HUES64 (cell line): Measurements from ENCODE around the gene PODXL2.

ENCODE experiments used
- H3K27ac ChIP-seq: 2 replicates; pipeline ENCODE4 v1.7.0; 2013; ENCODE audit warnings: low read depth, low read length, inconsistent platforms
- H3K27me3 ChIP-seq: 2 replicates; pipeline ENCODE4 v1.6.1; 2013; ENCODE audit warnings: mild to moderate bottlenecking, low read length; ENCODE audit not compliant: insufficient read depth
- H3K36me3 ChIP-seq: 2 replicates; pipeline ENCODE4 v1.6.1; 2013; ENCODE audit warnings: mild to moderate bottlenecking, low read length; ENCODE audit not compliant: insufficient read depth
- H3K4me1 ChIP-seq: 2 replicates; pipeline ENCODE4 v1.6.1; 2013; ENCODE audit warnings: mild to moderate bottlenecking, low read length, moderate library complexity; ENCODE audit not compliant: insufficient read depth
- H3K4me3 ChIP-seq: 2 replicates; pipeline ENCODE4 v1.5.1; 2013; ENCODE audit warnings: mild to moderate bottlenecking, low read length, moderate library complexity
- H3K9ac ChIP-seq: 2 replicates; pipeline ENCODE4 v1.6.1; 2013; ENCODE audit warnings: mild to moderate bottlenecking, low read depth, low read length
- H3K9me3 ChIP-seq: 2 replicates; pipeline ENCODE4 v1.6.1; 2013; ENCODE audit warnings: low read depth, low read length; ENCODE audit not compliant: insufficient read depth
- WGBS: fragments of 150-250, 120-280 bp; methylation state at CpG from one replicate; pipeline ENCODE4 v1.1.7; 2013; ENCODE audit warnings: missing lambda C conversion rate; 5-methylcytosine and 5-hydroxymethylcytosine counted together

Gene PODXL2

DNA sequence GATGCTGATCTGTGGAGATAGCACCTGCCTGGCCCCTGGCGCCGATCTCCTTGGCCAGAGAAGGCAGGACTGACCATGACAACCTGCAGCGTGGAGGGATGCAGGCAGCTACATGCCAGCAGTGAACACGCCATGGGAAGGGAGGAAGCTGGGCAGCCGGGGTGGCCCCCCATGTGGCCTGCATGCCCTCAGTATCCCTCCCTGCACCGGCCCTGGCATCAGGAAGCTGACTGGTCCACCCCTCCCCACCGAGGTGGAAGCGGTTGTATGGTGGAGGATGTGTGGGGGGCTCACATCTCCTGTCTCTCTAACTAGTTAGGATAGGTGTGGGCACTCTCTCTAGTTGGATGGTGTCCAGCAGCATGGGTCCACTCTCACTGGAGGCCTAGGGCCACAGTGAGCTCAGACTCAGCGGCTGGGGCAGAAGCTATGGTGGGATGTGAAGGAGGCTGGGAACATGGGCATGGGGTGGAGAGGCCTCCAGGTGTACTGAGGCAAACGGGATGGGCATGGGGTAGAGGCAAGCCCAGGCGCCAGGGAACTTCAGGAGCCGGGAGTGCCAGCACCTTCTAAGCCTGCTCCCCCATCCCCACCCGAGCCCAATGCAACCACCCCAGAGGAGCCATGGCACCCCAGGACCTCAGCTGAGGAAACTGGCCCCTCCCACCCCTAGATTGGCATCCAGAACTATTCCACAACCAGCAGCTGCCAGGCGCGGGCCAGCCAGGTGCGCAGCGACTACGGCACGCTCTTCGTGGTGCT, 42.0 kb downstream of the PODXL2 start:
- H3K4me1 ChIP-seq, result no peaks in the 10 kb centered on the region; the same call in 1 of the 2 replicates
- no peak overlapping the region for H3K27ac ChIP-seq
- H3K9ac ChIP-seq, result no peak overlapping the region
- no peaks in the 10 kb centered on the region for H3K9me3 ChIP-seq
- H3K36me3 ChIP-seq, result peaks cover 3% of the 10 kb centered on the region; the same call in 1 of the 2 replicates
- 93% methylated on average over 20 of the region's 20 CpGs for WGBS
- peaks cover 16% of the 10 kb centered on the region; the same call in 1 of the 2 replicates for H3K27me3 ChIP-seq
- no peak overlapping the region for H3K4me3 ChIP-seq

DNA sequence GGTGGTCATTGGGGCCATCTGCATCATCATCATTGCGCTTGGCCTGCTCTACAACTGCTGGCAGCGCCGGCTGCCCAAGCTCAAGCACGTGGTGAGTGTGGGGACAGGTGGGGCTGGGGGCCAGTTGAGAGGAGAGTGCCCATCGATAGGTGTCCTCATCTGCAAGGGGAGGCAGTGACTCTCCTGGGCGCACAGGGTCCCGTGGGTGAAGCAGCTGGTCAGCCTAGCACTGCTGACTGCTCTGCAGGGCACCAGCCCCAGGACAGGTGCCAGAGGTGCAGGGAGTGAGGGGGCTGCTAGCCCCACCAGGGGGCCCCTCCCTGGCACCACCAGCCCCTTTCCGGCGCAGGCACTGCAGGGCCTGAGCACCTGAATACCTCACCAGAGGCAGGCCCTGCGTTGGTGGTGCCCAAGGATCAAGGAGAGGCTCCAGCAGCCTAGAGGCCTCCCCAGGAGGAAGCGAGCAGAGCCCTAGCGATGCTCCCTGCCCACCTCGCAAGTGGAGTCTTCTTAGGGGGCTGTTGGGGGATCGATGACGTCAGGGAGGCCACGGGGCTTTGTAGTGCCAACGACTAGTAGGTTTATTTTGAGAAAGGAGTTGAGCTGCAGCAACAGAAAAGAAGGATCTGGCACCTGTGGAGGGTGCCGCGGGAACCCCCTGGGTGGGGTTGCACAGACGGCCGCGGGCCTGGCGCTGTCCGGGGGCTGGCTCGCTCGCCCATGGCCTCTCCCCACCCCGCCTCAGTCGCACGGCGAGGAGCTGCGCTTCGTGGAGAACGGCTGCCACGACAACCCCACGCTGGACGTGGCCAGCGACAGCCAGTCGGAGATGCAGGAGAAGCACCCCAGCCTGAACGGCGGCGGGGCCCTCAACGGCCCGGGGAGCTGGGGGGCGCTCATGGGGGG, 42.8 kb downstream of the PODXL2 start:
- H3K9me3 ChIP-seq, result no peaks in the 10 kb centered on the region
- no peaks in the 10 kb centered on the region for H3K36me3 ChIP-seq
- no peaks in the 10 kb centered on the region; the same call in 1 of the 2 replicates for H3K4me1 ChIP-seq
- WGBS, result 34% methylated on average over 44 of the region's 44 CpGs
- H3K9ac ChIP-seq, result peak overlapping the region; percentile 86
- peaks cover 16% of the 10 kb centered on the region; the same call in 1 of the 2 replicates for H3K27me3 ChIP-seq
- H3K27ac ChIP-seq, result peak overlapping the region; percentile 35; the same call in 1 of the 2 replicates
- peak overlapping the region; percentile 71 for H3K4me3 ChIP-seq

- under 1% methylated on average over 102 of the region's 102 CpGs for WGBS
- Histone ChIP-seq H3K36me3 (no peaks in the 10 kb centered on the region), H3K9me3 (no peaks in the 10 kb centered on the region), H3K27ac (peak within 1 kb of the TSS; percentile 35; the same call in 1 of the 2 replicates), H3K4me1 (no peaks in the 10 kb centered on the region; the same call in 1 of the 2 replicates), H3K4me3 (peak within 1 kb of the TSS; percentile 83), H3K9ac (peak within 1 kb of the TSS; percentile 86), H3K27me3 (peaks cover 16% of the 10 kb centered on the region; the same call in 1 of the 2 replicates)
Measured at GRCh38 chr3:127672429-127673190, 43.6 kb downstream of the PODXL2 start, which contains the start of gene ABTB1. Gene ABTB1, plus strand, starts transcription at chr3:127672952. Its CDS starts 74 bp downstream, at chr3:127673026.

- Histone ChIP-seq H3K4me1 (no peaks in the 10 kb centered on the region; the same call in 1 of the 2 replicates), H3K27ac (0 out of 2 replicates have a peak overlapping the region, but pooled peaks have one; percentile 26), H3K27me3 (peaks cover 16% of the 10 kb centered on the region; the same call in 1 of the 2 replicates), H3K9ac (peak overlapping the region; percentile 40; the same call in 1 of the 2 replicates), H3K9me3 (no peaks in the 10 kb centered on the region), H3K36me3 (no peaks in the 10 kb centered on the region), H3K4me3 (peak overlapping the region; percentile 83)
- WGBS, result 9% methylated on average over 51 of the region's 51 CpGs
Measured at GRCh38 chr3:127673191-127674100, 44.5 kb downstream of the PODXL2 start.

GRCh38 chr3:127674101-127674721, 45.2 kb downstream of the PODXL2 start:
- H3K4me1 ChIP-seq, result no peaks in the 10 kb centered on the region; the same call in 1 of the 2 replicates
- H3K4me3 ChIP-seq, result peak overlapping the region; percentile 83; the same call in 1 of the 2 replicates
- no peaks in the 10 kb centered on the region for H3K9me3 ChIP-seq
- 88% methylated on average over 17 of the region's 17 CpGs for WGBS
- H3K27me3 ChIP-seq, result peaks cover 16% of the 10 kb centered on the region; the same call in 1 of the 2 replicates
- H3K36me3 ChIP-seq, result no peaks in the 10 kb centered on the region
- H3K27ac ChIP-seq, result no peak overlapping the region
- H3K9ac ChIP-seq, result no peak overlapping the region

- no peaks in the 10 kb centered on the region for H3K9me3 ChIP-seq
- no peak overlapping the region for H3K27ac ChIP-seq
- WGBS, result 90% methylated on average over 8 of the region's 8 CpGs
- H3K36me3 ChIP-seq, result no peaks in the 10 kb centered on the region
- H3K4me3 ChIP-seq, result no peak overlapping the region
- H3K9ac ChIP-seq, result no peak overlapping the region
- H3K27me3 ChIP-seq, result peaks cover 16% of the 10 kb centered on the region; the same call in 1 of the 2 replicates
- H3K4me1 ChIP-seq, result no peaks in the 10 kb centered on the region; the same call in 1 of the 2 replicates
Measured at GRCh38 chr3:127674790-127675189, 45.8 kb downstream of the PODXL2 start.

DNA sequence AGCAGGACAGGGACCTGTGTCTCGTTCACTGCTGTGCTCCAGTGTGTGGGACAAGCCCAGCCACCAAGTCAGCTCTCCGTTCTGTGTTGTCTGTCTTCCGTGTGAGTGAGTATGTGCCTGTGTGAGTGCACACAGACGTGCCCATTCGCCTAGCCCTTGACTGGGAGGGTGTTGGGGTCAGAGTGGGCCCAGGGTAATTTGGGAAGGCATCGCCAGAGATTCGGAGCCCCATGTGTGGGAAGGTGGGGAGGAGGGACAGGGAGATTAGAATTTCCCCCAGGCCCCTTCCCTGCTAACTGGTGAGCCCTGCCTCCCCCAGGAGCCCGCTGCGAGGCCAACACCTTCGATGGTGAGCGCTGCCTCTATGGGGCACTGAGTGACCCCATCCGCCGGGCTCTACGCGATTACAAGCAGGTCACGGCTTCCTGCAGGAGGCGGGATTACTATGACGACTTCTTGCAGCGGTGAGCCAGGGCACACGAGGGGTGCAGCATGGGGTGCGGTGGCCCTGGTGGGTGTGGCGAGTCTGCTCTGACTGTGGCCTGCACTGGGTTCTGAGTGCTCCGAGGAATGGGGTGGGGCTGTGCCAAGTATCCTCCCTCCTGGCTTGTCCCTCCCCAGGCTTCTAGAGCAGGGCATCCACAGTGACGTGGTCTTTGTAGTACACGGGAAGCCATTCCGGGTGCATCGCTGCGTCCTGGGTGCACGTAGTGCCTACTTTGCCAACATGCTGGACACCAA, 46.8 kb downstream of the PODXL2 start:
- Histone ChIP-seq H3K36me3 (no peaks in the 10 kb centered on the region), H3K27me3 (peaks cover 16% of the 10 kb centered on the region; the same call in 1 of the 2 replicates), H3K9me3 (no peaks in the 10 kb centered on the region), H3K4me1 (no peaks in the 10 kb centered on the region; the same call in 1 of the 2 replicates), H3K27ac (no peak overlapping the region), H3K9ac (no peak overlapping the region), H3K4me3 (no peak overlapping the region)
- 92% methylated on average over 29 of the region's 29 CpGs for WGBS

DNA sequence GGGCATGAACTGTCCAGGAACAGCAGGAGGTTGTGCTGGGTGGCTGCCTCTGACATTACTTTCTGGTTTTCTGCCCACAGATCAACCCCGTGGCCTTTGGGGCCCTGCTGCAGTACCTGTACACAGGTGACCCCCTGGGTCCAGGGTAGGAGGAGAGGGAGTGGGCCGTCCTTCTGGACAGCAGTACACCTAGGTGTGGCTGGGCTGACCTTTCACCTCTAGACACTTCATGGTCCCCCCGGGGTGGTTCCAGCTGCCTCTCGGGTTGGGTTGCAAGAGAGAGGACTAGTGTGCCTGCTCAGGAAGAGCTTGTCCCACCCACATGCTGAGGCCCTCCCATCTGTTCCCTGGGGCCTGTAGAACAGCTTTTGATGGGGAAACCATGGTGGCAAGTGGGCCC, 47.5 kb downstream of the PODXL2 start:
- WGBS, result 91% methylated on average over 4 of the region's 4 CpGs

DNA sequence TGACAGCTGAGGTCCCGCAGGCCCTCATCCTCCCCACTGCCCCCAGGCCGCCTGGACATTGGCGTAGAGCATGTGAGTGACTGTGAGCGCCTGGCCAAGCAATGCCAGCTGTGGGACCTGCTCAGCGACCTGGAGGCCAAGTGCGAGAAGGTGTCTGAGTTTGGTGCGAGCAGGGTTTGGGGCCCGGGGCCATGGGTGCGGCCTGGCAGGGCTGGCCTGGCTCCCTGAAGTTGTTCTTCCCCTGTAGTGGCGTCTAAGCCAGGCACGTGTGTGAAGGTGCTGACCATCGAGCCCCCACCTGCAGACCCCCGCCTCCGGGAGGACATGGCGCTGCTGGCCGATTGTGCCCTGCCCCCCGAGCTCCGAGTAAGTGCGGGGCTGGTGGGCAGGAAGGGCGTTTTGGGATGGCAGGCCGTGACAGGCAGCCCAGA, 48.0 kb downstream of the PODXL2 start:
- 96% methylated on average over 21 of the region's 21 CpGs for WGBS
- H3K36me3 ChIP-seq, result no peaks in the 10 kb centered on the region
- H3K27me3 ChIP-seq, result peaks cover 11% of the 10 kb centered on the region; the same call in 1 of the 2 replicates
- H3K4me3 ChIP-seq, result no peak overlapping the region
- H3K9ac ChIP-seq, result no peak overlapping the region
- no peaks in the 10 kb centered on the region; the same call in 1 of the 2 replicates for H3K4me1 ChIP-seq
- H3K27ac ChIP-seq, result no peak overlapping the region
- H3K9me3 ChIP-seq, result no peaks in the 10 kb centered on the region

More for the DNA sequence above, 47.5 kb downstream of the PODXL2 start:
- Histone ChIP-seq H3K9ac (no peak overlapping the region), H3K27ac (no peak overlapping the region), H3K27me3 (peaks cover 16% of the 10 kb centered on the region; the same call in 1 of the 2 replicates), H3K4me1 (no peaks in the 10 kb centered on the region; the same call in 1 of the 2 replicates), H3K36me3 (no peaks in the 10 kb centered on the region), H3K9me3 (no peaks in the 10 kb centered on the region), H3K4me3 (no peak overlapping the region)
